Effector memory CD4-positive, alpha-beta T cell (primary cell): ENCODE results near the gene CDC42BPA.

Source experiments
- DNase-seq, 3 donors: peaks; one replicate each; pipeline ENCODE4 v3.0.0-alpha.2; 2020
- H3K27ac ChIP-seq: 2 replicates; pipeline ENCODE4 v1.7.0; 2013; ENCODE audit warnings: mild to moderate bottlenecking, low read length, moderate library complexity; ENCODE audit not compliant: insufficient read depth, poor library complexity, severe bottlenecking
- H3K27me3 ChIP-seq: replicated peaks from 2 replicates; pipeline ENCODE4 v1.7.0; 2013; ENCODE audit warnings: mild to moderate bottlenecking, low read length; ENCODE audit not compliant: insufficient read depth, control insufficient read depth, poor library complexity, severe bottlenecking
- H3K36me3 ChIP-seq: 2 replicates; pipeline ENCODE4 v1.7.0; 2013; ENCODE audit warnings: mild to moderate bottlenecking, low read length, moderate library complexity; ENCODE audit not compliant: control insufficient read depth, insufficient read depth
- H3K4me1 ChIP-seq: 2 replicates; pipeline ENCODE4 v1.7.0; 2013; ENCODE audit warnings: low read length, mild to moderate bottlenecking; ENCODE audit not compliant: control insufficient read depth, insufficient read depth, poor library complexity, severe bottlenecking
- H3K4me3 ChIP-seq: 2 replicates; pipeline ENCODE4 v1.7.0; 2013; ENCODE audit warnings: low read length, low read depth, mild to moderate bottlenecking; ENCODE audit not compliant: insufficient read depth, poor library complexity, severe bottlenecking
- H3K9me3 ChIP-seq: 2 replicates; pipeline ENCODE4 v1.7.0; 2013; ENCODE audit warnings: mild to moderate bottlenecking, low read length, moderate library complexity; ENCODE audit not compliant: control insufficient read depth

CDC42BPA gene

DNA sequence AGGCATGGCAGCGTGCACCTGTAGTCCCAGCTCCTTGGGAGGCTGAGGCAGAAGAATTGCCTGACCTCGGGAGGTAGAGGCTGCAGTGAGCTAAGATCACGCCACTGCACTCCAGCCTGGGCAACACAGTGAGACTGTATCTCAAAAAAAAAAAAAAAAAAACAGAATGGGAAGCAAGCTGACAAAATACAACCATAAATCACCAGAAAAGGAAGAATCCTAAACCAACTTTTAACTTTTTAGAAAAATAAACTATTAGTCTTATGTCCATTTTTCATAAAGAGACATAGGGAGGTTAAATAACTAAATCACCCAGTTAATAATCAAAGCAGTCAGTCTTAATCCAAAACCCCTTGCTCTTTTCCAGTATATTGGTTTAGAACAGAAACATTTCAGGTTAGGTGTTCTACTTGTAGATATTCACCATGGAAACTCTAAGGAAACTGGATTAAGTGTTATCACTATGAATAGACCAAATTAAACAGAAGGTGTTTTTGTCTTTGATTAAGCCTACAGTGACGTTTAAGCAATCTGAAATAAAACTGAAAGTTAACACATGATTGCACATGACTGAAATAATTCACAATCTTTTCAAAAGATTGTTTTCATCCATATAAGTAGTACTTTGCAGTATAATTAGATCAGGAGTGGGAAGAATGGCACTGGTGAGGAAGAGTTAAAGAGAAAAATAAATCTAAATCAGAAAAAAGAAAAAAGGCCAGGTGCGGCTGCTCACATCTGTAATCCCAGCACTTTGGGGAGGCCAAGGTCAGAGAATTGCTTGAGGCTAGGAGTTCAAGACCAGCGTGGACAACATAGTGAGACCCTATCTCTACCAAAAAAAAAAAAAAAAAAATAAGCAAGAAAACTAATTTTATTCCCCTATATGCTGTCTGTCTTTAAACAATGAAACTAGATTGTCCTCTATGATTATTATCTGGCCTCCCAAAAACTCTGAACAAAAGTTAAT is 9.6 kb downstream of the CDC42BPA start:
- Histone ChIP-seq H3K27me3 (peaks cover 11% of the 10 kb centered on the region), H3K27ac (no peak overlapping the region), H3K4me3 (no peak overlapping the region), H3K36me3 (no peaks in the 10 kb centered on the region), H3K4me1 (no peaks in the 10 kb centered on the region), H3K9me3 (no peaks in the 10 kb centered on the region)
- no peak for DNase-seq

DNA sequence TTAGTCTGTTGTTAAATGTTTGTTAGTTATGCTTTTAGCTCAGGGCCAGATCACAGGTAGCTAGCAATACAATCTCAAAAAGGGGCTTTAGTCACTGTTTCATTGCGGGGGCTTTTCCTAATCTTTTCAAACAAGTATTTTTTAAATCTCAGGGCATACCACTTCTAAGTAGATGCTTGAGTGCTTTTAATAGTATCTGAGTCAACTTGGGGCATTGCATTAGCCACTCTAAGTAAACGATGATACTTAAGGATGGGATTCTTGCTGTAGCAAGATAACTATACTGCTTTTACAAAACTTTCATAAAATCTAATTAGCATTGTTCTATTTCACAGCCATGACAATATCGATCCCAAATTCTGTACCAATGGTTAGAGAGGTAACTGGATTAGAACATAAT is 11.6 kb downstream of the CDC42BPA start:
- Histone ChIP-seq H3K9me3 (no peaks in the 10 kb centered on the region), H3K36me3 (no peaks in the 10 kb centered on the region), H3K4me3 (no peak overlapping the region), H3K27ac (no peak overlapping the region), H3K4me1 (no peaks in the 10 kb centered on the region), H3K27me3 (no peaks in the 10 kb centered on the region)
- DNase-seq = no peak

DNA sequence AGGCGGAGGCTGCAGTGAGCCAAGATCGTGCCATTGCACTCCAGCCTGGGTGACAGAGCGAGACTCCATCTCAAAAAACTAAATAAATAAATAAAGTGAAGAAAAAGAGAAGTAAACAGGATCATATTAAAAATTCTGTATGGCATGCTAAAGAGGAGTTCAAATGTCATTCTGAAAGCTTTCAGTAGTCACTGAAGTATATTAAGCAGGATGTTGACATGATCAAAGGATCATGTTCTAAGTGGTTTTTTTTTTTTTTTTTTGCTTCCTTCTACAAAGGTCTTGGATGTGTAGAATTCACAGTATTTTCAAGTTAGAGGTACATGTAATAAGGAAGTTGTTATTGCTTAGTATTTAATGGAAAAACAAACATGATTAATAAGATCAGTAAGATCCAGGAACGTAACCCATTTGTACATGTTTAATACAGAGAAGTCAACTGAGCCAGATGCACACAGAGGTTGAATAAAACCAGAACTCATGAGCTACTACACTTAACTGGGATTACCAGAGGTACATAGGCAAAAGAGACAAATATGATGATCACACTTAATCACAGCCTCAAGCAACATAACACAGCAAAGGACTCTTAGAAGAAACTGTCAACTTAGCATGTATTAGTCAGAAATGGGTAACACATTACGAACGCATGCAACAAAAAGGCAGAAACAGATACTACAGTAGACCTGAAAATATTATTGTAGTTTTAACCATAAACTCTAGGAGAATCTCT is 12.2 kb downstream of the CDC42BPA start:
- DNase-seq = no peak
- no peaks in the 10 kb centered on the region for H3K4me1 ChIP-seq
- H3K27me3 ChIP-seq = no peaks in the 10 kb centered on the region

DNA sequence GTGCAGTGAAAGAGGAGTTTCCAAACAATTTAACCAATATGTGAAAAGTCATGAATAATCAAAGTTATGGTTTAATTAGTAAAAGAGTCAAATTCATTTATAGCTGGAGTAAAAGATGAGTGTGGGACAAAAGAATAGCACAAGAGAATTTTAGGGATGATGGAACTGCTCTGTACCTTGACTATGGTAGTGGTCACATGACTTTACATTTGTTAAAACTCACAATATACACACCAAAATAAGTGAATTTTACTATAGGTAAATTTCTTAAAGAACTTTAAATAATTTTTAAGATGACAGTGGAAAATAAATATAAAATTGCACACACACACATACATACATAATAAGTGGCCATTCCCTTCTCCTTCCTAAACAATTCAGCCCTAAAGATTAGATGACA is 13.6 kb downstream of the CDC42BPA start:
- H3K27ac ChIP-seq = no peak overlapping the region
- H3K27me3 ChIP-seq = no peaks in the 10 kb centered on the region
- H3K4me3 ChIP-seq = no peak overlapping the region
- no peaks in the 10 kb centered on the region for H3K36me3 ChIP-seq
- H3K4me1 ChIP-seq = no peaks in the 10 kb centered on the region
- no peak for DNase-seq
- H3K9me3 ChIP-seq = no peaks in the 10 kb centered on the region

More for the DNA sequence above, 12.2 kb downstream of the CDC42BPA start:
- H3K27ac ChIP-seq = no peak overlapping the region
- no peaks in the 10 kb centered on the region for H3K9me3 ChIP-seq
- H3K4me3 ChIP-seq = no peak overlapping the region
- H3K36me3 ChIP-seq = no peaks in the 10 kb centered on the region

DNA sequence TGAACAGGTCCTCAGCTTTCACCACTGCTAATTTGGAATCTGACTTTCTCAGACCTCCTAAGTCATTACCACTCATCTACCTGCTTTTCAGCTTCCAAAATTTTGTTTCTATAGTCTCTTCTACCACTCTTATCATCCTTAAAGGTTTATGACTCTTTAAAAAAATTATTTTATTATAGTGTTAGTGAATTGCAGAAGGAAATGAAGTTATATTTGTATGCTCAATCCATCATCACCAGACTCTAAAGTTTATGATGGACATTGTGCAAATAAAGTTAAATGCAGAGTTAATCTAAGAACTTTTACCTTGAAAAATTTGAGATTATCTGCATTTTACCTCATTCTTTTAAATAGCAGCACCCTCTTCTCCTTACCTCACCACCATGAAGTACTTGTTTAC is 14.6 kb downstream of the CDC42BPA start:
- Histone ChIP-seq H3K36me3 (no peaks in the 10 kb centered on the region), H3K4me3 (no peak overlapping the region), H3K27me3 (no peaks in the 10 kb centered on the region), H3K9me3 (no peaks in the 10 kb centered on the region), H3K4me1 (no peaks in the 10 kb centered on the region), H3K27ac (no peak overlapping the region)
- DNase-seq = no peak

DNA sequence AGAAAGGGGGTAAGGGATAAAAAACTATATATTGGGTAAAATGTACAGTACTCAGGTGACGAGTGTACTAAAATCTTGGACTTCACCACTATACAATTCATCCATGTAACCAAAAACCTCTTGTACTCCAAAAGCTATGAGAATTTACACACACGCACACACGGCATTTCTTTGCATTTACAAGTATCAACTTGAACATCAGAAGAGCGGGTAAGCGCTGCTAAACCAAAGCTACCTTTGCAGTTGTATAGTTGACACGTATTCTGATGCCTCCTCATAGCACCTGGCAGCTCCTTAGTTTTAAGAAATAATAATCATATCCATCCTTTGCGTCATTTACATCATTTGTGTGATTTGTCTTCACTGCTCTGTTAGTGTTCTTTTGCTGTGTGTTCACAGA is 17.6 kb downstream of the CDC42BPA start:
- Histone ChIP-seq H3K27ac (no peak overlapping the region), H3K4me3 (no peak overlapping the region), H3K27me3 (no peaks in the 10 kb centered on the region), H3K9me3 (no peaks in the 10 kb centered on the region), H3K4me1 (no peaks in the 10 kb centered on the region), H3K36me3 (no peaks in the 10 kb centered on the region)
- DNase-seq = no peak

DNA sequence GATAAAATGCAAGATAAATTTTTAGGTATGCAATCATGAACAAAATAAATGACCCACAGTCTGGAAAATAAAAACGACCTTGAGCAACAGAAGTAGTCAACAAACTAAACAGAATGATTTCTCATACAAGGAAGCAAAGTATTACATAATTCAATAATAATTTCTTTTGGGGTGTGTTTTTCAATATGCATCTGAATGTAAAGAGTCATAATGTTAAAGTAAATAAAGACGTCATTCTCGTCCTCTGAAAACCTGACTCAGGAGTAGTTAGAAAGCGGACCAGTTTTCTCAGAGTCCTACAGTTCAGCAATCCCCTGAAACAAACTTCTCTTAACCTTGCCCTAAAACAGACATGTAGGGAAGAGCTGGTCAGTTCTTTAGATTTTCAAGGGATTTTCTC is 18.6 kb downstream of the CDC42BPA start:
- DNase-seq = no peak
- Histone ChIP-seq H3K4me3 (no peak overlapping the region), H3K36me3 (no peaks in the 10 kb centered on the region), H3K9me3 (no peaks in the 10 kb centered on the region), H3K27me3 (no peaks in the 10 kb centered on the region), H3K4me1 (no peaks in the 10 kb centered on the region), H3K27ac (no peak overlapping the region)

DNA sequence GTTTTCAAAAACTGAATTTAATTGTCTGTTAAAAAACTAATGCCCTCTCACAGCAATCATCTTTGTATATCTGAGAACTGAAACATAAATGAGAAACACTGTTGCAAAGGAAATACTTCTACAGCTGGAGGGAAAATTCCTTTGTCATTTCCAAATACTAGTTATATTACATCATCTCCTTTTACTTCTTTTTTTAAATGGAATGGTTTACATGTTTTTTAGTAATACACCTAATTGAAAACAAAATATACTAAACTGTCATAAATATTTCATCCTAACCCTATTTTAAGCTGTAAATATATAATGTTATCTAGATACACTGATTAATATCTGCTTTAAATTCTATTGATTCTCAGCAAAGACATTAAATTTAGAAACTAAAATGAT is 19.1 kb downstream of the CDC42BPA start:
- H3K9me3 ChIP-seq = no peaks in the 10 kb centered on the region
- no peak overlapping the region for H3K27ac ChIP-seq
- no peak overlapping the region for H3K4me3 ChIP-seq
- no peak for DNase-seq
- no peaks in the 10 kb centered on the region for H3K36me3 ChIP-seq
- no peaks in the 10 kb centered on the region for H3K27me3 ChIP-seq
- no peaks in the 10 kb centered on the region for H3K4me1 ChIP-seq

DNA sequence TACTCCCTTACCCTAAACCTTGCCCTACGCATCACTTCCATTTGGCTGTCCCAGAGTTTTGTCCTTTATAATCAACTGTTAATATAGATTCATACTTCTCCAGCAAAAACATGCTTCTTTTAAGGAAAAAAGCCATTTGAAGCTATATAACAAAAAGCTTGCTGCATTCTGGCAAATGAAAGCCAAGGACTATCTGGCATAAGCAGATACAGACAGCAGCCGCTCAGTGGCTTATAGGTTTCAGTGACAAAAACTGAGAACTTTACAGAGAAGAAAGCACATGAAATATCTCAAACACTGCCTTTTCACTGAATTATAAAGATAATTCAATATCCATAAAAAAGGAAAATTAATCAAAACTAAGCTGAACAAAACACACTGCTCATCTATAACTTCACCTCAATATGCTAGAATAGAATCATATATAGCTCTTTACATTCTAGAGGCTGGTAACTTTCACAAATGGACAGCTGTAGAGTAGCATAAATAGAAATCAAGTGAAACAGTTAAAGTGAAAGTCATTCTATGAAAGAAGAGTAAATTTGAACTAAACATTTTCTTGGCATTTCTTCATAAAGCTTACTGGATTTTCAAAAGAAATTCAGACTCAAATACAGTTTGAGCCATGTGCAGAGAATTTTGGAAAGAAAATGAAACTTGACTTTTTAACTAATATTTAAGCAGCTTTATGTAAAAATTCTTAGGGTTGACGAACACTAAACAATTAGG is 19.6 kb downstream of the CDC42BPA start:
- no peak for DNase-seq
- H3K27ac ChIP-seq = no peak overlapping the region
- H3K36me3 ChIP-seq = no peaks in the 10 kb centered on the region
- H3K4me3 ChIP-seq = no peak overlapping the region
- H3K9me3 ChIP-seq = no peaks in the 10 kb centered on the region
- no peaks in the 10 kb centered on the region for H3K27me3 ChIP-seq
- no peaks in the 10 kb centered on the region for H3K4me1 ChIP-seq
